ENCODE results near the gene PIWIL1. TPM values are rescaled to one million over a fixed set of nuclear protein-coding genes. Genes with fewer than 3 reads are reported as not detected.

Gene PIWIL1
- total and polyA plus RNA-seq, 7 experiments from 2014 or later = not detected

DNA sequence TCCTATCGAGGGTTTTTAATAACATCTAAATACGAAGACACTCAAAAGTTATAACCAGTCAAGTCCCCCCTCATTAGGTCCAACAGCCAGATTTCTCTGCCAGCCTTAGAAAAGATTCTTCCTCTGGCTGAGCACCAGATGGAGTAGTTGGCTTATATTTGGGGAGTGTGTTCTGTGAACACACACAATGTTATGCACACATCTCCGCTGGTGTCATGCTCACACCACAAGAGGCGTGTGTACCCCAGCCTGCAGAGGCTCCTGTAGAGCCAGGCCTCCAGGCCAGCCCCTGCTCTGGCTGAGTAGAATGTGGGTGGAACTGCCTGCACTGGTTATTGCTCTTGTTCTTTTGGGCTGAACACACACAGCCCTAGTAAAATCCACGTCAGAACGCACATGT lies 64.0 kb downstream of the PIWIL1 start:
- intact Hi-C loops (cut with micrococcal nuclease) = no loop called here
- DNase-seq (no peak), ATAC-seq (no peak)
- H3K4me3 Mint-ChIP-seq = no peak overlapping the region
- no peaks in the 10 kb centered on the region for H3K4me1 ChIP-seq (ENCODE audit: control insufficient read depth in 2 of 2, insufficient read depth in 2 of 2, low read length in 2 of 2)
- H3K4me3 ChIP-seq (ENCODE audit: low read length) = no peak overlapping the region
- CTCF ChIA-PET = no interaction called here
- H3K9me3 Mint-ChIP-seq = no peaks in the 10 kb centered on the region
- POLR2A ChIA-PET = no interaction called here
- no peaks in the 10 kb centered on the region for H3K36me3 ChIP-seq (ENCODE audit: control insufficient read depth in 2 of 3, insufficient read depth in 3 of 3, low read length in 3 of 3)
- no peaks in the 10 kb centered on the region for H3K36me3 Mint-ChIP-seq
- H3K27me3 ChIP-seq (ENCODE audit: control insufficient read depth in 2 of 2, insufficient read depth in 2 of 2, low read length in 2 of 2) = no peaks in the 10 kb centered on the region
- H3K27ac ChIP-seq (ENCODE audit: low read depth, low read length) = no peak overlapping the region
- H3K27ac Mint-ChIP-seq = no peak overlapping the region
- peaks cover 3 to 45% (median 19%) of the 10 kb centered on the region in 5 donors for H3K27me3 Mint-ChIP-seq
- H3K4me1 Mint-ChIP-seq = peaks cover 0 to 2% (median 0%) of the 10 kb centered on the region in 7 donors
- H3K9me3 ChIP-seq (ENCODE audit: control insufficient read depth in 2 of 3, low read length in 3 of 3) = no peaks in the 10 kb centered on the region

DNA sequence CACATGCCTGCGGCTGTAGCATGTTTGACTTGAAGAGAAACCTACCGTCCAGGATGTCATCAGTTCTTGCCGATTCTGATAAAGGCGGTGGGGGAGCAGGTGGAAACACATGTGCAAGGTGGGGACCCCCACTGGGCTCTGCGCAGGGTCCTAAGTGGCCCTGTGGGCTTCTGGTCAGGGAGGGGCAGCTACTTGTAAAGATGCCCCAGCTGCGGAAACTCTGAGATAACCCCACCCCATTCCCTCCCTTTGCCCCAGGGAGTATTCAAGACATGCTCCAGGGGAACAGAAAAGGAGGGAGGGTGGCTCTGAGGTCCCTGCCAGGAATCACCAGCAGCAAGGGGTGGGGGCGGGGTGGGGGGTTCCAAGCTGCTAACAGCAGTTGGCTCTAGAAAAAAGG lies 67.6 kb downstream of the PIWIL1 start:
- H3K27ac Mint-ChIP-seq = no peak overlapping the region
- no peaks in the 10 kb centered on the region for H3K36me3 Mint-ChIP-seq
- intact Hi-C loops (cut with micrococcal nuclease) = no loop called here
- H3K9me3 Mint-ChIP-seq = no peaks in the 10 kb centered on the region
- no peak for DNase-seq
- no peaks in the 10 kb centered on the region for H3K36me3 ChIP-seq (ENCODE audit: control insufficient read depth in 2 of 3, insufficient read depth in 3 of 3, low read length in 3 of 3)
- no peak overlapping the region for H3K27ac ChIP-seq (ENCODE audit: low read depth, low read length)
- H3K9me3 ChIP-seq (ENCODE audit: control insufficient read depth in 2 of 3, low read length in 3 of 3) = no peaks in the 10 kb centered on the region
- ATAC-seq = no peak
- H3K27me3 ChIP-seq (ENCODE audit: control insufficient read depth in 2 of 2, insufficient read depth in 2 of 2, low read length in 2 of 2) = no peaks in the 10 kb centered on the region
- POLR2A ChIA-PET = no interaction called here
- peaks cover 3 to 23% (median 4%) of the 10 kb centered on the region in 5 donors for H3K27me3 Mint-ChIP-seq
- CTCF ChIA-PET = no interaction called here
- peaks cover 0 to 4% (median 0%) of the 10 kb centered on the region in 7 donors for H3K4me1 Mint-ChIP-seq
- no peak overlapping the region for H3K4me3 Mint-ChIP-seq
- no peak overlapping the region for H3K4me3 ChIP-seq (ENCODE audit: low read length)
- H3K4me1 ChIP-seq (ENCODE audit: control insufficient read depth in 2 of 2, insufficient read depth in 2 of 2, low read length in 2 of 2) = no peaks in the 10 kb centered on the region

DNA sequence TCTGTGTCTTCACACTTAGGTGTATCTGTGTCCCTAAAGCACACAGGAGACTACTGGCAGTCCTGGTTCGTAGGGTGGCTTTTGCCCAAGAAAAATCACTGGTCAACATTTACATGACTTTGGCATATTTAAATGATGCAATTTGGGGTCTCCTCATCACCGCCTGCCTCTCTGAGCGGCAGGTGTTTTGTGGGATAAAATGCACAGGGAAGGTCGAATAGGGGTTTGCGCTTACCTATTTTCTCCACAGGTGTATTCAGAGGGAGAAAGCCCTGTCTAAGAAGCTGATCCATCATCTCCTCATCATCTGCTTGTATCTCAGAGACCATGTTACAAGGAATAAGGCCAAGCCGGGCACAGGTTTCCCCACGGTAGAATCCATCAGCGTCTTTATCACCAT lies 74.7 kb downstream of the PIWIL1 start:
- CTCF ChIA-PET = no interaction called here
- H3K4me3 Mint-ChIP-seq = no peak overlapping the region
- POLR2A ChIA-PET = no interaction called here
- peaks cover 0 to 2% (median 0%) of the 10 kb centered on the region in 7 donors for H3K4me1 Mint-ChIP-seq
- DNase-seq (no peak), ATAC-seq (no peak)
- no peaks in the 10 kb centered on the region for H3K36me3 Mint-ChIP-seq
- H3K27ac Mint-ChIP-seq = no peak overlapping the region
- no peaks in the 10 kb centered on the region for H3K4me1 ChIP-seq (ENCODE audit: control insufficient read depth in 2 of 2, insufficient read depth in 2 of 2, low read length in 2 of 2)
- no peak overlapping the region for H3K27ac ChIP-seq (ENCODE audit: low read depth, low read length)
- H3K9me3 Mint-ChIP-seq = no peaks in the 10 kb centered on the region
- H3K27me3 ChIP-seq (ENCODE audit: control insufficient read depth in 2 of 2, insufficient read depth in 2 of 2, low read length in 2 of 2) = no peaks in the 10 kb centered on the region
- no peaks in the 10 kb centered on the region for H3K9me3 ChIP-seq (ENCODE audit: control insufficient read depth in 2 of 3, low read length in 3 of 3)
- H3K36me3 ChIP-seq (ENCODE audit: control insufficient read depth in 2 of 3, insufficient read depth in 3 of 3, low read length in 3 of 3) = no peaks in the 10 kb centered on the region
- no peak overlapping the region for H3K4me3 ChIP-seq (ENCODE audit: low read length)
- H3K27me3 Mint-ChIP-seq = peaks cover 0 to 7% (median 6%) of the 10 kb centered on the region in 5 donors
- intact Hi-C loops (cut with micrococcal nuclease) = no loop called here

DNA sequence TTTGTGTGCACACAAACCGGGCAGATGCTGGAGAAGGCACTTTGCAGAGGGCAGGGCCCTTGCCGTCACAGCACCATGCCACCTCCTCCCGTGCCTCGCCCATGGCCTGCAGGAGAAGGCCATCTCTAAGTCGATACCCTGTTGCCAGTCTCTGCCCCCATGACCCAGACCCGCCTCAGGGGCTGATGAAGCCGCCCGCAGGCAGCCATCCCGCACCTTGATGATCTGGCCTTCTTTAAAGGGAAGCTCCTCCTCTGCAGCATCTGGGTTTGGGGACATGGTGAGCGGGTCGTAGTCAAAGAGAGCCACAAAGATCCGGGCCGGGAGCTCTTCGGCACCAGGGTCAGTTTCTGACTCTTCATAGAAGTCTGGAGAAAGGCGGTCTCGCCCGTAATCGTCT lies 76.2 kb downstream of the PIWIL1 start:
- no peak overlapping the region for H3K4me3 Mint-ChIP-seq
- Histone ChIP-seq H3K9me3 (ENCODE audit: control insufficient read depth in 2 of 3, low read length in 3 of 3) (no peaks in the 10 kb centered on the region), H3K4me3 (ENCODE audit: low read length) (no peak overlapping the region), H3K4me1 (ENCODE audit: control insufficient read depth in 2 of 2, insufficient read depth in 2 of 2, low read length in 2 of 2) (no peaks in the 10 kb centered on the region), H3K36me3 (ENCODE audit: control insufficient read depth in 2 of 3, insufficient read depth in 3 of 3, low read length in 3 of 3) (no peaks in the 10 kb centered on the region), H3K27ac (ENCODE audit: low read depth, low read length) (no peak overlapping the region), H3K27me3 (ENCODE audit: control insufficient read depth in 2 of 2, insufficient read depth in 2 of 2, low read length in 2 of 2) (no peaks in the 10 kb centered on the region)
- H3K27me3 Mint-ChIP-seq = peaks cover 0 to 7% (median 6%) of the 10 kb centered on the region in 5 donors
- no peaks in the 10 kb centered on the region for H3K36me3 Mint-ChIP-seq
- intact Hi-C loops (cut with micrococcal nuclease) = no loop called here
- H3K27ac Mint-ChIP-seq = no peak overlapping the region
- CTCF ChIA-PET = no interaction called here
- H3K9me3 Mint-ChIP-seq = no peaks in the 10 kb centered on the region
- H3K4me1 Mint-ChIP-seq = peaks cover 0 to 1% (median 0%) of the 10 kb centered on the region in 7 donors
- POLR2A ChIA-PET = no interaction called here
- ATAC-seq = no peak
- no peak for DNase-seq

DNA sequence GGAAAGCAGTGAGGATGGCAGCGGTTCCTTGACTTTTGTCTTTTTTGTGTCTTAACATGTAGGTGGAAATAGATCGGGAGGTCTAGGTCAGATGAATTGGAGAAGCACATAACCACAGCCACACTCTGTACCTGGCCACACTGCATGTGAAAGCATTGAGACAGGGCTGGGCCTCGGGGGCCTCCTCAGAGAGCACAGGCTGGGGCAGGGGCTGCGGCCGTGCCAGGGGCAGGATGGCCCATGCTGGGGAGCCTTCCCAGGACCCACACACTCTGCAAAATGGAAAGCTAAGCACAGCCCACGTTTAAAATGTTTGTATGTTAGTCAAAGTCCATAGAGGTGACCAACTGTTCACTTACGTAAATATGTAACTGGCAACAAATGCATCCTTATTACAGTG lies 76.7 kb downstream of the PIWIL1 start:
- Histone ChIP-seq H3K27ac (ENCODE audit: low read depth, low read length) (no peak overlapping the region), H3K9me3 (ENCODE audit: control insufficient read depth in 2 of 3, low read length in 3 of 3) (no peaks in the 10 kb centered on the region), H3K27me3 (ENCODE audit: control insufficient read depth in 2 of 2, insufficient read depth in 2 of 2, low read length in 2 of 2) (no peaks in the 10 kb centered on the region), H3K4me3 (ENCODE audit: low read length) (no peak overlapping the region), H3K4me1 (ENCODE audit: control insufficient read depth in 2 of 2, insufficient read depth in 2 of 2, low read length in 2 of 2) (no peaks in the 10 kb centered on the region), H3K36me3 (ENCODE audit: control insufficient read depth in 2 of 3, insufficient read depth in 3 of 3, low read length in 3 of 3) (no peaks in the 10 kb centered on the region)
- no peak for DNase-seq
- ChIA-PET CTCF (no interaction called here), POLR2A (no interaction called here)
- Mint-ChIP-seq H3K36me3 (no peaks in the 10 kb centered on the region), H3K27me3 (peaks cover 0 to 7% (median 6%) of the 10 kb centered on the region in 5 donors), H3K27ac (no peak overlapping the region), H3K9me3 (no peaks in the 10 kb centered on the region), H3K4me1 (no peaks in the 10 kb centered on the region), H3K4me3 (no peak overlapping the region)
- intact Hi-C loops (cut with micrococcal nuclease) = no loop called here
- no peak for ATAC-seq

DNA sequence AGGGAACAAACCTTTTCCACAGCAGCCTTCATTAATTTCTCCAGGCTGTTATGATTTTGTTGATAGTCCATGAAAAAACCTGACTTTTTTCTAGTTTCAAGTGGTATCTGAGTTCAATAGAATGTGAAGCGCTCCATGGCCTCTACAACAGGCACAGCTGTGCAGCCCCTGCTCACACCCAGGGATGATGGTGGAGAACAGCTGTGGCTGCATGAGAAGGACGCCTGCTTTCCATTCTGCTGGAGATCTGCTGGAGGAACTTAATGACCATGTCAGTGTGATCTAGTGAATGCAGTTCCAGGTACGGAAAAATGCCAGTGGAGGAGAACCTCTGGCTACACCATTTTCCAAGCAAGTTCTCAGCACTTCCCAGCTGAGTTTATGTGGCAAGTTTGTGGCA lies 80.6 kb downstream of the PIWIL1 start:
- Mint-ChIP-seq H3K27ac (no peak overlapping the region), H3K36me3 (no peaks in the 10 kb centered on the region), H3K27me3 (peaks cover 0 to 7% (median 3%) of the 10 kb centered on the region in 5 donors), H3K4me3 (no peak overlapping the region), H3K9me3 (no peaks in the 10 kb centered on the region), H3K4me1 (no peaks in the 10 kb centered on the region)
- Histone ChIP-seq H3K27ac (ENCODE audit: low read depth, low read length) (no peak overlapping the region), H3K4me3 (ENCODE audit: low read length) (no peak overlapping the region), H3K36me3 (ENCODE audit: control insufficient read depth in 2 of 3, insufficient read depth in 3 of 3, low read length in 3 of 3) (no peaks in the 10 kb centered on the region), H3K27me3 (ENCODE audit: control insufficient read depth in 2 of 2, insufficient read depth in 2 of 2, low read length in 2 of 2) (no peaks in the 10 kb centered on the region), H3K4me1 (ENCODE audit: control insufficient read depth in 2 of 2, insufficient read depth in 2 of 2, low read length in 2 of 2) (no peaks in the 10 kb centered on the region), H3K9me3 (ENCODE audit: control insufficient read depth in 2 of 3, low read length in 3 of 3) (no peaks in the 10 kb centered on the region)
- CTCF ChIA-PET = no interaction called here
- DNase-seq (no peak), ATAC-seq (no peak)
- intact Hi-C loops (cut with micrococcal nuclease) = no loop called here
- POLR2A ChIA-PET = no interaction called here

DNA sequence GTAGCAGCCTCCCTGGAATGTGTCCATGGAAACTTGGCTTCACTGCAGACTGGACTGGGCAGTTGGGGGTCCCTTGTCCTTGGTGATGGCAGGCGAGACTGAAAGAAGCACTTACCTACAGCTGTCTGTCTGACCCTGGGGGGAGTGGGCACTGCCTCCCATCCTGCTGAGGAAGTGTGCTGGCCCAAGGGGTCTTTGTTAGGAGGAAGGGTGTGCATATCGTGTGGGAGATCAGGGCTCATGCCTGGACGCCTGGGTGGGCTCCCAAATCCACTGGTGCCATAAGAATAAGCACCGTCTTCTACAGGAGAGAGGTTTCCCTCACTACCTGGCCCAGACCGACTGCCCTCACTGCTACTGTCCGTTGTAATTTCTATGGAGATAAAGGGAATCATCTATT lies 81.4 kb downstream of the PIWIL1 start:
- no peaks in the 10 kb centered on the region for H3K9me3 ChIP-seq (ENCODE audit: control insufficient read depth in 2 of 3, low read length in 3 of 3)
- Mint-ChIP-seq H3K27me3 (peaks cover 0 to 4% (median 2%) of the 10 kb centered on the region in 5 donors), H3K4me3 (no peak overlapping the region), H3K9me3 (peaks cover 0 to 2% (median 0%) of the 10 kb centered on the region in 11 donors), H3K4me1 (peaks cover 0 to 2% (median 0%) of the 10 kb centered on the region in 7 donors), H3K27ac (no peak overlapping the region), H3K36me3 (no peaks in the 10 kb centered on the region)
- H3K36me3 ChIP-seq (ENCODE audit: control insufficient read depth in 2 of 3, insufficient read depth in 3 of 3, low read length in 3 of 3) = no peaks in the 10 kb centered on the region
- ChIA-PET POLR2A (no interaction called here), CTCF (no interaction called here)
- H3K27me3 ChIP-seq (ENCODE audit: control insufficient read depth in 2 of 2, insufficient read depth in 2 of 2, low read length in 2 of 2) = no peaks in the 10 kb centered on the region
- intact Hi-C loops (cut with micrococcal nuclease) = no loop called here
- DNase-seq (no peak), ATAC-seq (no peak)
- no peak overlapping the region for H3K27ac ChIP-seq (ENCODE audit: low read depth, low read length)
- H3K4me3 ChIP-seq (ENCODE audit: low read length) = no peak overlapping the region
- no peaks in the 10 kb centered on the region for H3K4me1 ChIP-seq (ENCODE audit: control insufficient read depth in 2 of 2, insufficient read depth in 2 of 2, low read length in 2 of 2)
